Right lobe of liver (tissue), 6 donors: ENCODE data around the gene APC2. TPM values are rescaled to one million over a fixed set of nuclear protein-coding genes. Genes with fewer than 3 reads are reported as not detected.

ENCODE experiments used
- ATAC-seq, 4 donors: fragments of 200-7000 bp; cut with Tn5 transposase; one replicate each; pipeline ENCODE4 v1.9.1; 2020; ENCODE audit warnings: mild to moderate bottlenecking in 4 of 4, moderate library complexity in 4 of 4
- DNase-seq, 3 donors: peaks; one replicate each; pipeline ENCODE4 v3.0.0-alpha.2; 2020
- H3K27ac ChIP-seq, 3 donors: fragments of 200-600 bp; one replicate each; pipeline ENCODE4 v1.8.0; 2022
- H3K27me3 ChIP-seq, 2 donors: fragments of 200-600 bp; one replicate each; pipeline ENCODE4 v1.8.0; 2022
- H3K36me3 ChIP-seq, 4 donors: fragments of 200-600 bp; sonication (generic) in 1 of 4; one replicate each; pipeline versions ENCODE4 v1.5.1 to v1.8.0; 2017 to 2022; ENCODE audit warnings: control low read depth in 1 of 4
- H3K4me1 ChIP-seq, 4 donors: fragments of 200-600 bp; sonication (generic) in 1 of 4; one replicate each; pipeline versions ENCODE4 v1.5.1 to v1.8.0; 2017 to 2022; ENCODE audit warnings: control low read depth in 1 of 4
- H3K4me3 ChIP-seq, 3 donors: fragments of 200-600 bp; one replicate each; pipeline ENCODE4 v1.8.0; 2022
- H3K9me3 ChIP-seq, 4 donors: fragments of 200-600 bp; sonication (generic) in 1 of 4; one replicate each; pipeline versions ENCODE4 v1.5.1 to v1.8.0; 2017 to 2022; ENCODE audit warnings: control low read depth in 1 of 4
- POLR2A ChIP-seq: fragments of 450-650 bp; IDR thresholded peaks from one replicate; pipeline ENCODE4 v1.6.1; 2017; ENCODE audit warnings: antibody characterized with exemption, mild to moderate bottlenecking
- WGBS: methylation state at CpG from one replicate; pipeline ENCODE4 v1.1.6; 2018; ENCODE audit warnings: low coverage, low lambda C conversion rate; ENCODE audit not compliant: insufficient coverage; ENCODE audit errors: missing lambda C conversion rate; 5-methylcytosine and 5-hydroxymethylcytosine counted together
- intact Hi-C, 2 donors: fragments of 100-400 bp; cut with DNase I; formaldehyde crosslinking; loops; one replicate each; pipeline versions ENCODE4 v1.11.2 to v1.14.1; 2022
- total RNA-seq, 6 experiments: library from RNA; depleted of rRNA in 2 of 6; stranded (reverse); fragments of >200 nt in 2 of 6; fragmentation: NEBNext Ultra II Directional in 3 of 6; extraction: Animal tissue kit (Norgen Biotek cat#: 25700) in 3 of 6; gene quantifications; one replicate each; pipeline versions ENCODE4 v1.1.0 to v1.2.4, GENCODE V29; 2016 to 2023
- TF ChIP-seq, protein P1 (sequence below), 4 donors: fragments of 200-600 bp in 3 of 4; fragments of 450-650 bp in 1 of 4; IDR thresholded peaks; one replicate each; pipeline versions ENCODE4 v1.5.1 to v1.8.0; 2016 to 2022; ENCODE audit warnings: antibody characterized with exemption in 4 of 4, mild to moderate bottlenecking in 2 of 4
- donor health status: DM: no; HTN: yes; CAD: no.
- donor health status: DM: no; HTN: no; CAD: no.
- donor health status: DM: no; HTN: no; CAD: no.
- donor health status: DM: no; HTN: yes; CAD: no.
- donor health status: DM: no; HTN: yes; CAD: no.

The APC2 gene
- total RNA-seq, 6 experiments from 2014 or later = 0.06 to 0.13 (median 0.06) TPM; not detected in 3

DNA sequence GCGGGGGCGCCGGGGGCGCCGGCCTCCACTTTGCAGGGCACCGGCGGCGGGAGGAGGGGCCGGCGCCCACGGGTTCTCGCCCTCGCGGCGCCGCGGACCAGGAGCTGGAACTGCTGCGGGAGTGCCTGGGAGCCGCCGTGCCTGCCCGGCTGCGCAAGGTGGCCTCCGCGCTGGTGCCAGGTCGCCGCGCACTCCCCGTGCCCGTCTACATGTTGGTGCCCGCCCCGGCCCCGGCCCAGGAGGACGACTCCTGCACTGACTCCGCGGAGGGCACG lies 17.2 kb downstream of the APC2 start:
- peaks cover 0 to 41% of the 10 kb centered on the region in 2 donors for H3K27me3 ChIP-seq
- peak in 1 of 3 donors; percentile 24 for DNase-seq
- H3K9me3 ChIP-seq = no peaks in the 10 kb centered on the region
- WGBS = no CpG with 5 or more reads among the region's 36 CpGs
- no peak overlapping the region for H3K4me3 ChIP-seq
- no peak for ATAC-seq
- TF ChIP-seq, protein P1, sequence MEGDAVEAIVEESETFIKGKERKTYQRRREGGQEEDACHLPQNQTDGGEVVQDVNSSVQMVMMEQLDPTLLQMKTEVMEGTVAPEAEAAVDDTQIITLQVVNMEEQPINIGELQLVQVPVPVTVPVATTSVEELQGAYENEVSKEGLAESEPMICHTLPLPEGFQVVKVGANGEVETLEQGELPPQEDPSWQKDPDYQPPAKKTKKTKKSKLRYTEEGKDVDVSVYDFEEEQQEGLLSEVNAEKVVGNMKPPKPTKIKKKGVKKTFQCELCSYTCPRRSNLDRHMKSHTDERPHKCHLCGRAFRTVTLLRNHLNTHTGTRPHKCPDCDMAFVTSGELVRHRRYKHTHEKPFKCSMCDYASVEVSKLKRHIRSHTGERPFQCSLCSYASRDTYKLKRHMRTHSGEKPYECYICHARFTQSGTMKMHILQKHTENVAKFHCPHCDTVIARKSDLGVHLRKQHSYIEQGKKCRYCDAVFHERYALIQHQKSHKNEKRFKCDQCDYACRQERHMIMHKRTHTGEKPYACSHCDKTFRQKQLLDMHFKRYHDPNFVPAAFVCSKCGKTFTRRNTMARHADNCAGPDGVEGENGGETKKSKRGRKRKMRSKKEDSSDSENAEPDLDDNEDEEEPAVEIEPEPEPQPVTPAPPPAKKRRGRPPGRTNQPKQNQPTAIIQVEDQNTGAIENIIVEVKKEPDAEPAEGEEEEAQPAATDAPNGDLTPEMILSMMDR (IDR thresholded peaks at IDR 0.05) = no peak
- TF ChIP-seq POLR2A = no peak
- H3K27ac ChIP-seq = no peak overlapping the region
- H3K4me1 ChIP-seq = peaks cover 0 to 49% (median 10%) of the 10 kb centered on the region in 4 donors
- H3K36me3 ChIP-seq = no peaks in the 10 kb centered on the region
- intact Hi-C loops = no loop called here

DNA sequence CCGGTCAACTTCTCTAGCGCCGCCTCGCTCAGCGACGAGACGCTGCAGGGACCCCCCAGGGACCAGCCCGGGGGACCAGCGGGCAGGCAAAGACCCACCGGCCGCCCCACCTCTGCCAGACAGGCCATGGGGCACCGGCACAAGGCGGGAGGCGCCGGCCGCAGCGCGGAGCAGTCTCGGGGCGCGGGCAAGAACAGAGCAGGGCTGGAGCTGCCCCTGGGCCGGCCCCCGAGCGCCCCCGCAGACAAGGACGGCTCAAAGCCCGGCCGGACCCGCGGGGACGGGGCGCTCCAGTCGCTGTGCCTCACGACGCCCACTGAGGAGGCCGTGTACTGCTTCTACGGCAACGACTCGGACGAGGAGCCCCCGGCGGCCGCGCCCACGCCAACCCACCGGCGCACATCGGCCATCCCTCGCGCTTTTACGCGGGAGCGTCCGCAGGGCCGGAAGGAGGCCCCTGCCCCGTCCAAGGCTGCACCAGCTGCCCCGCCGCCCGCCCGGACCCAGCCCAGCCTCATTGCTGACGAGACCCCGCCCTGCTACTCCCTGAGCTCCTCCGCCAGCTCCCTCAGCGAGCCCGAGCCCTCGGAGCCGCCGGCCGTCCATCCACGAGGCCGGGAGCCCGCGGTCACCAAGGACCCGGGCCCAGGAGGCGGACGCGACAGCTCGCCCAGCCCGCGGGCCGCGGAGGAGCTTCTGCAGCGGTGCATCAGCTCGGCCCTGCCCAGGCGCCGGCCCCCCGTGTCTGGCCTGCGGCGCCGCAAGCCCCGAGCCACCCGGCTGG lies 17.8 kb downstream of the APC2 start:
- WGBS = no CpG with 5 or more reads among the region's 92 CpGs
- intact Hi-C loops = no loop called here
- DNase-seq = peak in 2 of 3 donors; percentile 15 to 50
- TF ChIP-seq, protein P1 (IDR thresholded peaks at IDR 0.05) = no peak
- Histone ChIP-seq H3K27ac (no peak overlapping the region), H3K4me1 (peaks cover 0 to 49% (median 10%) of the 10 kb centered on the region in 4 donors), H3K9me3 (no peaks in the 10 kb centered on the region), H3K36me3 (no peaks in the 10 kb centered on the region), H3K4me3 (no peak overlapping the region), H3K27me3 (peaks cover 0 to 41% of the 10 kb centered on the region in 2 donors)
- ATAC-seq = no peak

DNA sequence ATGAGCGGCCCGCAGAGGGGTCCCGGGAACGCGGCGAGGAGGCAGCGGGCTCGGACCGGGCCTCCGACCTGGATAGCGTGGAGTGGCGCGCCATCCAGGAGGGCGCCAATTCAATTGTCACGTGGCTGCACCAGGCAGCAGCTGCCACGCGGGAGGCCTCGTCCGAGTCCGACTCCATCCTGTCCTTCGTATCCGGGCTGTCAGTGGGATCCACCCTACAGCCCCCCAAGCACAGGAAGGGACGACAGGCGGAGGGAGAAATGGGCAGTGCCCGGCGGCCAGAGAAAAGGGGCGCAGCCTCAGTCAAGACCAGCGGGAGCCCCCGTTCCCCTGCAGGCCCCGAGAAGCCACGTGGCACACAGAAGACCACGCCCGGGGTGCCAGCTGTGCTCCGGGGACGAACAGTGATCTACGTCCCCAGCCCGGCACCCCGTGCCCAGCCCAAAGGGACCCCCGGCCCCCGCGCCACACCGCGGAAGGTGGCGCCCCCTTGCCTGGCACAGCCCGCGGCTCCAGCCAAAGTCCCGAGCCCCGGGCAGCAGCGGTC lies 18.4 kb downstream of the APC2 start:
- no peak for ATAC-seq
- Histone ChIP-seq H3K9me3 (no peaks in the 10 kb centered on the region), H3K36me3 (no peaks in the 10 kb centered on the region), H3K27ac (no peak overlapping the region), H3K4me1 (peaks cover 0 to 49% (median 10%) of the 10 kb centered on the region in 4 donors), H3K4me3 (no peak overlapping the region), H3K27me3 (peaks cover 0 to 41% of the 10 kb centered on the region in 2 donors)
- no CpG with 5 or more reads among the region's 49 CpGs for WGBS
- intact Hi-C loops = no loop called here
- DNase-seq = no peak
- TF ChIP-seq, protein P1 (IDR thresholded peaks at IDR 0.05) = no peak
- no peak for TF ChIP-seq POLR2A

DNA sequence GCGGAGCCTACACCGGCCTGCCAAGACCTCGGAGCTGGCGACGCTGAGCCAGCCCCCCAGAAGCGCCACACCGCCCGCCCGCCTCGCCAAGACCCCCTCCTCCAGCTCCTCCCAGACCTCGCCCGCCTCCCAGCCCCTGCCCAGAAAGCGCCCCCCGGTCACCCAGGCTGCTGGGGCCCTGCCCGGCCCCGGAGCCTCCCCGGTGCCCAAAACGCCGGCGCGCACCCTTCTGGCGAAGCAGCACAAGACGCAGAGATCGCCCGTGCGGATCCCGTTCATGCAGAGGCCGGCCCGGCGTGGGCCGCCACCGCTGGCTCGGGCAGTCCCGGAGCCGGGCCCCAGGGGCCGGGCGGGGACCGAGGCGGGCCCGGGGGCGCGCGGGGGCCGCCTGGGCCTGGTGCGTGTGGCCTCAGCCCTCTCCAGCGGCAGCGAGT lies 18.9 kb downstream of the APC2 start:
- TF ChIP-seq POLR2A = no peak
- TF ChIP-seq, protein P1 (IDR thresholded peaks at IDR 0.05) = peak in 1 of 4 donors; percentile 15
- Histone ChIP-seq H3K9me3 (no peaks in the 10 kb centered on the region), H3K36me3 (no peaks in the 10 kb centered on the region), H3K4me1 (peaks cover 0 to 49% (median 10%) of the 10 kb centered on the region in 4 donors), H3K4me3 (no peak overlapping the region), H3K27ac (no peak overlapping the region), H3K27me3 (peaks cover 0 to 41% of the 10 kb centered on the region in 2 donors)
- ATAC-seq (peak; percentile 16 to 37 (median 26)), DNase-seq (peak in 1 of 3 donors; percentile 66)
- intact Hi-C loops = no loop called here
- WGBS = 0% methylated on average over 6 of the region's 47 CpGs
